Measurements from ENCODE around the gene MCM5. TPM values are rescaled to one million over a fixed set of nuclear protein-coding genes. Genes with fewer than 3 reads are reported as not detected.
"Not testable (repeated sequence)": the region's sequence is repeated elsewhere in the genome, so short reads cannot be mapped to it uniquely, and the experiment has no call there.

Gene MCM5
- total RNA-seq, result 10 to 100 TPM in 3 of 8 experiments, 1 to 10 TPM in 5; 2.0 to 76.6 (median 7.4) TPM

DNA sequence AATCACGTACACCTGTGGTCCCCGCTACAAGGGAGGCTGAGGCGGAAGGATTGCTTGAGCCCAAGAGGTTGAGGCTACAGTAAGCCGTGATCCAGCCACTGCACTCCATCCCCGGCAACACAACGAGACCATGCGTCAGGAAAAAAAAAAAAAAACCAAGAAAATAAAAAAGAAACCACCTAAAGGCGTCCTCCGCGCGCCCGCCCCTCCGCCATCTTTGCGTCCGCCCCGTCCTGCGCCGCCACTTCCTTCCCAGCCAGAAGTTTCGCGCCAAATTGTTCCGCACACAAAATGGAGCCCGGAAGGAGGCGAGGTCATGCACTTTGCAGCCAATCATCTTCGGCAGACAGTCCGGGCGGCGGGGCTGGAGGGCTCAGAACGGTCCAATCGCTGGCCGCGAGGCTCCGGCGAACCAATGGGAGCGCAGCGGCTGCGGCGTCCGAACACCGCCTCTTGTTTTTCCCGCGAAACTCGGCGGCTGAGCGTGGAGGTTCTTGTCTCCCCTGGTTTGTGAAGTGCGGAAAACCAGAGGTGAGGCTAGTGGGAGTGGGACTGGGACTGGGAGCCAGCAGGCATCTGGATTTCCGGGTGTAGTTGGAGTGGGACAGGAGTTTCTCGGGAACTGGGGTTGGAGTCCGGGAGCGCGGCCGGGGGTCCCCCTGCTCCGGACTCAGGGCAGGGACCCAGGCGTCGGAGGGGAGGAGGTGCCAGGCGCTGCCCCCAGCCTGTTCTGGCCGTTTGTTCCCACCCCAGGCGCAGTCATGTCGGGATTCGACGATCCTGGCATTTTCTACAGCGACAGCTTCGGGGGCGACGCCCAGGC is at the start of gene MCM5:
Gene MCM5 (plus strand): TSS at position 463 of the 823 bp plus-strand sequence. CDS start 299 bp downstream, at position 762.
- in situ Hi-C loops (cut with MboI; ENCODE audit: low pct_unique_long_range_greater_than_20kb in 2 of 9, low sequenced_read_pairs in 9 of 9, unreplicated experiment in 9 of 9), result no loop called here
- peaks cover 3 to 15% of the 10 kb centered on the region in 2 donors for H3K4me1 ChIP-seq (replicated peaks in 1 of 2)
- peak; percentile 95 to 99 (median 98) for ATAC-seq (replicated peaks in 6 of 8)
- peak within 1 kb of the TSS; percentile 59 to 77 (median 71) for H3K4me3 ChIP-seq
- peak within 1 kb of the TSS in 1 of 2 donors; percentile 71 for H3K27ac ChIP-seq
- 0 to 5% (median 1%) methylated on average over 2 to 20 of the region's 64 CpGs; no CpG with 5 or more reads in 4 of the 10 experiments for WGBS, 10 experiments

- Histone ChIP-seq H3K27ac (peak overlapping the region; percentile 1 to 56), H3K4me1 (replicated peaks in 1 of 2) (peaks cover 9 to 20% of the 10 kb centered on the region in 2 donors), H3K4me3 (peak overlapping the region; percentile 23 to 47 (median 31))
- peak; percentile 83 to 94 (median 92) for ATAC-seq (replicated peaks in 6 of 8)
- in situ Hi-C loops (cut with MboI; ENCODE audit: low pct_unique_long_range_greater_than_20kb in 2 of 9, low sequenced_read_pairs in 9 of 9, unreplicated experiment in 9 of 9), result loop anchor here in 2 of 9 experiments (10.0 to 25.0 kb wide), 2 partner anchors 234 to 761 kb away; no protein-coding TSS in a partner anchor
- WGBS, 10 experiments, result 0 to 10% (median 2%) methylated on average over 1 to 17 of the region's 47 CpGs; no CpG with 5 or more reads in 3 of the 10 experiments
Measured at GRCh38 chr22:35350539-35351503, 49.1 kb upstream of the MCM5 start.

DNA sequence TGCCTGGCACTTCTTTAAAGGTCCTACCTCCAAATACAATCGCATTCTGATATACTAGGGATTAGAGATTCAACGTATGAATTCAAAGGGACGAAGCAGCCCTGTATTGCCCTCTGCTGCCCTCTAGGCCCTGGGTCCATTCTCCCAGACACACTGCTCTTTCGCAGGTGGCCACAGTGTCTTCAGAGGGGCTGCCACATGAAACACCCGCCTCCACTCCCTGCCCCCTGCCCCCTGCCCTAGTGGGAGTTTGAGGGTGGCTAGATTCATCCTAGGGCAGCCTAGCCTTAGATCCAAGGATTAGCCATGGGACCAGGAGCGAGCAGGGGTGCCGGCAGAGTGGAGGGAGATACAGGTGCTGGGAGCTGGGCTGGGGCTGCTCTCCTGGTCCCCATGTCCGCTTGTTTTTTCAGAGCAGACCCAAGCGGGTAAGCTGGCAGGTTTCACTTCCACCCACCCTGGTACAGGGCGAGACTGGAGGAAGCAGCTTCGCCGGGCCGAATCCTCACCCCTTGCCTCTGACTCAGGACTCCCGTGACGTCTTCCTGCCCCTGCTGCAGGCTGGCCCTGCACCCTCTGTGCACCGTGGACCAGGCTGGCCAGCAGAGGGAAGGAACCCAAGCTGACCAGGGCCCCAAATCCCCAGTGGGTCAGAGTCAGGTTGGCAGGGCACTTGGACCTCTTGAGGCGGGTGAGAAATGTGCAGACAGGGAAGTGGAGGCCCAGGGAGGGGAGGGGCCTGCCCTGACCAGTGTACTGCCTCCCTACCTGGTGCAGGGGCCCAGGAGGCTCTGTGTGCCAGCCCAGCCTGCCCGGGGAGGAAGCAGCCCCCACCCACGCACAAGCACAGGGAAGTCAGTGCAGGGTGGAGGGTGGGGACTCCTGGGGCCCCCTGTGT is 47.5 kb upstream of the MCM5 start:
- ATAC-seq (replicated peaks in 6 of 8), result no peak
- 50 to 92% (median 81%) methylated on average over 2 to 10 of the region's 19 CpGs; no CpG with 5 or more reads in 6 of the 10 experiments for WGBS, 10 experiments
- in situ Hi-C loops (cut with MboI; ENCODE audit: low pct_unique_long_range_greater_than_20kb in 2 of 9, low sequenced_read_pairs in 9 of 9, unreplicated experiment in 9 of 9), result loop anchor here in 2 of 9 experiments (10.0 to 25.0 kb wide), 2 partner anchors 232 to 760 kb away; no protein-coding TSS in a partner anchor
- peaks cover 9 to 20% of the 10 kb centered on the region in 2 donors for H3K4me1 ChIP-seq (replicated peaks in 1 of 2)
- H3K4me3 ChIP-seq, result no peak overlapping the region
- no peak overlapping the region for H3K27ac ChIP-seq

DNA sequence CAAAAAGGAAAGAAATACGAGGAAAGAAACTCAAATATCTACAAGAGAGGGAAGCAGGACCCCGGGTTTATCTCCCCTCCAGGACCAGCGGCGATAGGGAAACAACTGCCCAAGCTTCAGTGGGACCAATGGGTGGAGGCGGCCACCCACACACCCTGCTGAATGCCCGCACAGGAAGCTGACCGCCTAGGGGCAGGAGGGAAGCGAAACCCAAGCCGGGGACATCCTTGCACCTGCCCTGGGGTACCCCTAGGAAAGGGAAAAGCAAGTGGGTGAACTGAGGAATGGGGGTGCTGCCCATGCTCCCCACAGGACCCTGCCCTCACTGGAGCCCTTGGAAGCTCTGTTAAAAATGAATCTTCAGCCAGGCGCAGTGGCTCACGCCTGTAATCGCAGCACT is 46.6 kb upstream of the MCM5 start:
- ATAC-seq (replicated peaks in 6 of 8), result no peak
- in situ Hi-C loops (cut with MboI; ENCODE audit: low pct_unique_long_range_greater_than_20kb in 2 of 9, low sequenced_read_pairs in 9 of 9, unreplicated experiment in 9 of 9), result loop anchor here in 2 of 9 experiments (10.0 to 25.0 kb wide), 2 partner anchors 231 to 759 kb away; no protein-coding TSS in a partner anchor
- H3K4me3 ChIP-seq, result no peak overlapping the region
- H3K4me1 ChIP-seq (replicated peaks in 1 of 2), result peaks cover 9 to 20% of the 10 kb centered on the region in 2 donors
- no peak overlapping the region for H3K27ac ChIP-seq
- 40 to 89% (median 64%) methylated on average over 1 to 12 of the region's 12 CpGs; no CpG with 5 or more reads in 3 of the 10 experiments for WGBS, 10 experiments

DNA sequence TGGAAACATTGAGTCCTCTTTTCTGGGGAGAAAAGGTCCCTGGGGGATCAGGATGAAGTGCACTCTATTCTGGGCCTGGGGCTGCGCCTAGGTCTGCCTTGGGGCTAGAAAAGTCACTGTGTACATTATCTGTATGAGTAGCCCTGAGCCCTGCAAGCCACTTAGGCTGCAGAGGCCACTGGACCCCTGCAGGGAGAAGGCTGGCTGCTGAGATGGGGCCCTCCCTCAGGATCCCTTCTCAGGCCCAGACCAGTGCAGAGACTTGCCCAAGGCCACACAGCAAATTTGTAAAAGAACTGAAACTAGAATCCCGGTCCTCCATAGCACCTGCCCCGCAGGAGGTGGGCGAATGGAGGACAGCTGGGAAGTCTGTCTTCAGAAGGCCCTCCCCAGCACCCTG is 45.9 kb upstream of the MCM5 start:
- no peak overlapping the region for H3K27ac ChIP-seq
- in situ Hi-C loops (cut with MboI; ENCODE audit: low pct_unique_long_range_greater_than_20kb in 2 of 9, low sequenced_read_pairs in 9 of 9, unreplicated experiment in 9 of 9), result loop anchor here in 2 of 9 experiments (10.0 to 25.0 kb wide), 2 partner anchors 231 to 758 kb away; no protein-coding TSS in a partner anchor
- no peak overlapping the region for H3K4me3 ChIP-seq
- peaks cover 9 to 20% of the 10 kb centered on the region in 2 donors for H3K4me1 ChIP-seq (replicated peaks in 1 of 2)
- no peak for ATAC-seq (replicated peaks in 6 of 8)
- 73 to 100% (median 84%) methylated on average over 1 to 3 of the region's 4 CpGs; no CpG with 5 or more reads in 4 of the 10 experiments for WGBS, 10 experiments

DNA sequence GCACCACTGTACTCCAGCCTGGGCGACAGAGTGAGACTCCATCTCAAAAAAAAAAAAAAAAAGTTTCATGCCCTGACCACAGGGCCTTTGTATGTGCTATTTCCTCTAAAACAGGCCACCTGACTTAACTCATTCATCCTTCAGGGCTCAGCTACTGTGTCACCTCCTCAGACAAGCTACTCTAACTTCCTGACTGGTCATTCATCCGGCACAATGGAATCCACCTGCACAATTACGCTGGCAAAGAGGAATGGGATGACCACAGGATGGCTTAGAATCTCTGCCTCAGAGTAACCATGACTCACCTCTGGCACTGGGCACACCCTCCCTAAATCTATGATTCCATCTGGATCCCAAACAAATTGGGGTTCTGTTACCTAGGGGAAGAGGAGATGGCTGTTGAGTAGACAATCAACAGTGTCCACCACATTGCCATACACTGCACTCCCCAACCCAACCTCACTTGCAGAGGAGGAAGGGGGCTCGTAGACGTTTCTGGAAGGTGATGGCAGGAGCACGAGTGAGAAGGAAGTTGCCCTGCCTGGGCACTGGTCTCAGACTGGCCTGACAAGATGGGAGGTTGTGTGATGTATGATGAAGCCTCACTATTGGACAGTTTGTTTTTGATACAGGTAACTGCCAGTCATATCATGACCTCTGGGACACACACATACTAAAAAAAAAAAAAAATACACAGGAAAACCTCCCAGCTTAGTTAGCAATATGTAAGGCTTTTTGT is 41.9 kb upstream of the MCM5 start:
- Histone ChIP-seq H3K4me3 (no peak overlapping the region), H3K27ac (no peak overlapping the region), H3K4me1 (replicated peaks in 1 of 2) (no peaks in the 10 kb centered on the region)
- 38 to 100% (median 71%) methylated on average over 2 to 6 of the region's 6 CpGs; no CpG with 5 or more reads in 3 of the 10 experiments for WGBS, 10 experiments
- in situ Hi-C loops (cut with MboI; ENCODE audit: low pct_unique_long_range_greater_than_20kb in 2 of 9, low sequenced_read_pairs in 9 of 9, unreplicated experiment in 9 of 9), result loop anchor here in 2 of 9 experiments (10.0 to 25.0 kb wide), 2 partner anchors 227 to 754 kb away; no protein-coding TSS in a partner anchor
- ATAC-seq (replicated peaks in 6 of 8), result no peak

- H3K27ac ChIP-seq, result no peak overlapping the region
- H3K4me1 ChIP-seq (replicated peaks in 1 of 2), result no peaks in the 10 kb centered on the region
- in situ Hi-C loops (cut with MboI; ENCODE audit: low pct_unique_long_range_greater_than_20kb in 2 of 9, low sequenced_read_pairs in 9 of 9, unreplicated experiment in 9 of 9), result loop anchor here in 2 of 9 experiments (10.0 to 25.0 kb wide), 2 partner anchors 225 to 753 kb away; no protein-coding TSS in a partner anchor
- no peak for ATAC-seq (replicated peaks in 6 of 8)
- no peak overlapping the region for H3K4me3 ChIP-seq
- WGBS, 10 experiments, result 33 to 100% (median 79%) methylated on average over 1 to 6 of the region's 9 CpGs; no CpG with 5 or more reads in 4 of the 10 experiments
Measured at GRCh38 chr22:35359380-35360065, 40.4 kb upstream of the MCM5 start.

- WGBS, 10 experiments, result 40 to 81% (median 74%) methylated on average over 2 to 5 of the region's 6 CpGs; no CpG with 5 or more reads in 5 of the 10 experiments
Measured at GRCh38 chr22:35361001-35361558, 38.9 kb upstream of the MCM5 start.

DNA sequence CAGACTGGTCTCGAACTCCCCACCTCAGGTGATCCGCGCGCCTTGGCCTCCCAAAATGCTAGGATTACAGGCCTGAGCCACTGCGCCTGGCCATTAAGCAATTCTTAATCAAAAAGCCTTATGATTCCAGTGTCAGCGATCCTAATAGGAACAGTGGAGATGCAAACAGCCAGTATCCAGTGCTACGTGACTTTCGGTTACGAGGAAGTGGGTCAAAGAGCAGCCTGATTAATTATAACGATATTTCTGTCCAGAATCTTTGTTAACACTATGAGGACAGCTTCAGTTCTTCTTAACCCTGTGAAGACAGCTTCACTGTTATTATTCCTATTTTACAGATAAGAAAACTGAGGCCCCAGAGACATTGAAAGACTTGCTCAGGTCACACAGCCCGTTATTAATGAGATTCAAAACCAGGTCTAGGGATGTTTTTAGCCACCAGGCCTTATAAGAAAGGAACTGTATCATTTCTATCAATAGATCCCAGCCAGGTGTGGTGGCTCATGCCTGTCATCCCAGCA is 36.3 kb upstream of the MCM5 start:
- no peak for ATAC-seq (replicated peaks in 6 of 8)
- WGBS, 10 experiments, result 75 to 100% (median 91%) methylated on average over 1 to 10 of the region's 11 CpGs
- no peaks in the 10 kb centered on the region for H3K4me1 ChIP-seq (replicated peaks in 1 of 2)
- in situ Hi-C loops (cut with MboI; ENCODE audit: low pct_unique_long_range_greater_than_20kb in 2 of 9, low sequenced_read_pairs in 9 of 9, unreplicated experiment in 9 of 9), result loop anchor here in 1 of 9 experiments (25.0 kb wide), 1 partner anchor 749 kb away; no protein-coding TSS in a partner anchor
- no peak overlapping the region for H3K4me3 ChIP-seq
- no peak overlapping the region for H3K27ac ChIP-seq

More at GRCh38 chr22:35361001-35361558, 38.9 kb upstream of the MCM5 start:
- no peaks in the 10 kb centered on the region for H3K4me1 ChIP-seq (replicated peaks in 1 of 2)
- no peak for ATAC-seq (replicated peaks in 6 of 8)
- in situ Hi-C loops (cut with MboI; ENCODE audit: low pct_unique_long_range_greater_than_20kb in 2 of 9, low sequenced_read_pairs in 9 of 9, unreplicated experiment in 9 of 9), result loop anchor here in 1 of 9 experiments (25.0 kb wide), 1 partner anchor 751 kb away; no protein-coding TSS in a partner anchor
- no peak overlapping the region for H3K27ac ChIP-seq
- no peak overlapping the region for H3K4me3 ChIP-seq

DNA sequence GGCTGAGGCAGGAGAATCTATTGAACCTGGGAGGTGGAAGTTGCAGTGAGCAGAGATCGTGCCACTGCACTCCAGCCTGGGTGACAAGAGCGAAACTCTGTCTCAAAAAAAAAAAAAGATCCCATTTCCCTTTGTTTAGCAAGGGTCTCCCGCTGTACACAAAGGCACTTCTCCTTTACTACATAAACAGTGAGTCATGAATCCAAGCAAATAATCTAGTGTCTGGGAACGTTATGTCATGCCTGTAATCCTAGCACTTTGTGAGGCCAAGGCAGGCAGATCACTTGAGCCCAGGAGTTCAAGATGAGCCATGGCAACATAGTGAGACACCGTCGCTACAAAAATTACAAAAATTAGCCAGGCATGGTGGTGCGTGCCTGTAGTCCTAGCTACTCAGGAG is 35.7 kb upstream of the MCM5 start:
- peak in 7 of 8 experiments; percentile 52 to 97 (median 89) for ATAC-seq (replicated peaks in 6 of 8)
- not testable (repeated sequence) for H3K4me1 ChIP-seq (replicated peaks in 1 of 2); H3K4me3 ChIP-seq; H3K27ac ChIP-seq
- in situ Hi-C loops (cut with MboI; ENCODE audit: low pct_unique_long_range_greater_than_20kb in 2 of 9, low sequenced_read_pairs in 9 of 9, unreplicated experiment in 9 of 9), result loop anchor here in 1 of 9 experiments (25.0 kb wide), 1 partner anchor 748 kb away; no protein-coding TSS in a partner anchor
- WGBS, 10 experiments, result 44 to 95% (median 73%) methylated on average over 1 to 5 of the region's 7 CpGs; no CpG with 5 or more reads in 3 of the 10 experiments
